GM18517 (cell line): ENCODE results near the gene ESPN.

ENCODE experiments used
- ATAC-seq: cut with Tn5 transposase; IDR thresholded peaks from one replicate; pipeline ENCODE4 v1.9.1; 2021; ENCODE audit warnings: mild to moderate bottlenecking, moderate library complexity; ENCODE audit not compliant: unreplicated experiment

The ESPN gene

GRCh38 chr1:6463120-6463412 lies 38.5 kb downstream of the ESPN start:
- ATAC-seq = no peak

DNA sequence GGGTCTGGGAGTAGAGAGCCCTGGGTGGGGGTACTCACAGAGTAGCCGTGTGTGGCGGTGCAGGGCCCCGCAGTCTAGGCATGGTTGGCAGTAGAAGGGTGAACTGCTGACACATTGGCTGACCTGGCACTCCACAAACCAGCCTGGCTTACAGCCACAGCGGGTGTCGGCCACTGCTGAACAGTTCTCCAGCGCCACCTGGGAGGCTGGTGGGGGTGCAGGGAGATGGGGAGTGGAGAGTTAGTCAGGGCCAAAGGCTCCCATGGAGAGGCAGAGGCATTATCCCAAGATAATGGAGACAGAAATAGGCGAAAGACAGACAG lies 39.9 kb downstream of the ESPN start:
- ATAC-seq = no peak

DNA sequence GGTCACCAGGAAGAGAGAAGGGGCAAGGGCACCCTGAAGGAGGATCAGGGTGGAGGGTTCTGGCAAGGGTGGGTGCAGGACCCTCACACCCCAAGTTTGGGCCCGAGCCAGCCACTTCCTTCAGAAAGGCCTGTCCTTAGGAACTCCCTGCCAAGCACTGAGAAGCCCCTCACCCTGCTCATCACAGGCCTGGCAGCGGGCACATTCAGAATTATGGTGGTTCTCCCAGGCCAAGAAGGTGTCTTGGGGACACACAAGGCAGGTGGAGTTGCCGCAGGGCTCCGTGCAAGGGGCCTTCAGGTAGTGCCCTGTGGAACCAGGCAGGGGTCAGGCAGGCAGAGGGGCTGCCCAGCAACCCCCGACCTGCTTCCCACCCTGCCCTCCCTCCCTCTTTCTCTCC lies 40.3 kb downstream of the ESPN start:
- no peak for ATAC-seq

DNA sequence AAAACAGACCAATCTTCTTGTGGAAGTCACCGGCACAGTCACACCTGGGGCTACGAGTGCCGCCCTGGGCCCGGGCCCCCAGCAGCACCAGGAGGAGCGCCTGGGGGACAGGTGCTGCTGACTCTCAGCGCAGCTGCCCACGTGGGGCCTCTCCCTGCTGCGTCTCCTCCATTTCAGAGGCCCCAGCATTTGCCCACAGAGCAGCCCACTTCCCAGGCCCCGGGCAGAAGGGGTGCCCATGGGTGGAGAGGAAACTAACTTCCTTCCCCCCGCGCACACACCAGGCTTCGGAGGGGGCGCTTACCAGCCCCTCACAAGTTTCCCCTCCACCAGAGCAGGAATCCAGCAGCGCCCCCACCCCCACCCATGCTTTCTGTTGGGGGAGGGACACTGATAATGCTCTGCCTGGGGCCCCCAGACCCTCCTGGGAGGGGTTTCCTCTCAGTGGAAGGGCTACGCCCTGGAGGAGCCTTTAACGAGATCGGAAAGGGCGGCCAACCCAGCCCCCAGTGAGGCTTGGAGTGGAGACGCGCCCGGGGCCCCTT lies 41.0 kb downstream of the ESPN start:
- no peak for ATAC-seq

- ATAC-seq = no peak
These were observed 41.4 kb downstream of the ESPN start, which contains the start of gene TNFRSF25 for GRCh38 chr1:6466023-6466422. TSS of gene TNFRSF25 (minus strand) at chr1:6466173. CDS start at chr1:6466107, 66 bp downstream.

GRCh38 chr1:6466751-6467150 lies 42.2 kb downstream of the ESPN start:
- ATAC-seq = no peak

DNA sequence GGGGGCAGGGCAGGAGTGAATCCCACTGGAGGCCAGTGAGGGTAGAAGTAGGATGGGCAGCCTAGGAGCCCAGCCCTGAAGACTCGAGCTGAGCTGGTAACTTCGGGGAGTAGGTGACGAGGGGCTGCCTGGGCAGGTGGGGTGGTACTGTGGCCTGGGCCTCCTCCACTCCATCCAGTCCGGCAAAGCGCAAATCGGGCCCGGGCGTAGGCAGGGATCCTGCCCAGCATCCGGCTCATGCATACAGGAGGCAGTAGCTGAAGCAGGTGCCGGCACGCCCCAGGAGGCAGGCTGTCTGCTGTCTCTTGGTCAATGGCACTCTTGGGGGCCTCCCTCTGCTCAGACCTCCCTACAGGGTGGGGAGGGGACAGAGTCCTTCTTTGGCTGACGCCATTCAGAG lies 42.6 kb downstream of the ESPN start:
- ATAC-seq = no peak

DNA sequence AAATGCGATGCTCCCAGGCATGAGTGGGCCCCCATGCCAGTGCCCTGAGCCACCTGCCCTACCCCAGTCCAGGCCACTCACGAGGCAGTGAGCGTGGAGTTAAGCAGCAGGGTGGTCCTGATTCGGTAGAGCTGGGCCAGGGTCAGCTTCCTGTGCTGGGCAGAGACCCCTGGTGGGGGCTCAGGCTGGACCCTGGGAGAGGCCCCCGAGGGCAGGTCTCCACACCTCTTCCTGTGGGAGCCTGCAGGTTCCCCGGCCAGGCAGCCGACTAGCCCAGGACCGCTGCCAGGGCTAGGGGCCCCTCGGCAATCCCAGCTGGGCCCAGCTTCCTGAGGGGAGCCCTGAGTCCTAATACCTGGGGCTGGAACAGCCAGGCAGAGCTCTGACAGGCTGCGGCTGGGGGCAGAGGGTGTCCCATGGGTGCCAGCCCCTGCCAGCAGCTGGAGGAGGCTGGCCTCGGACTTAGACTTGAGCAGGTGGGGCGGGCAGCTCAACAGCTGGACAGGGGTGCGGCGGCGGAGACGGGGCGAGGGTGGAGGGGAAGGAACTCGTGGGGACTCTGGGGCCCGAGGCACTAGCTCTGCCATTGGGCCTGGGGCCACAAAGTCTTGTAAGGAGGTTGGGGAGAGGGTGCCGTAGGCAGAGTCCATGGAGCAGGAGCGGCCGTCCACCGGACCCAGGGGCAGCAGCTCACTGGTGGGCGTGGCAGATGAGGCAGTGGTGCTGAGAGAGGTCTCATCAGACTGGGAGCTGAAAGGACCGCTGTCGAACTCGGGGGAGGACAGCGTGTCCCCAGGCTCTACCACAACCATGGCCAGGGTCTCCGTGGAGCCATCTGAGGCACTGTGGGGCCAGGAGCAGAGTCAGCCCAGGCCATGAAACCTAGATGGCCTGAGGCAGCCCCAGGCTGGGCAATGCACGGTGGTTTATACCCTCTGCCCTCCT lies 43.4 kb downstream of the ESPN start:
- ATAC-seq = no peak

DNA sequence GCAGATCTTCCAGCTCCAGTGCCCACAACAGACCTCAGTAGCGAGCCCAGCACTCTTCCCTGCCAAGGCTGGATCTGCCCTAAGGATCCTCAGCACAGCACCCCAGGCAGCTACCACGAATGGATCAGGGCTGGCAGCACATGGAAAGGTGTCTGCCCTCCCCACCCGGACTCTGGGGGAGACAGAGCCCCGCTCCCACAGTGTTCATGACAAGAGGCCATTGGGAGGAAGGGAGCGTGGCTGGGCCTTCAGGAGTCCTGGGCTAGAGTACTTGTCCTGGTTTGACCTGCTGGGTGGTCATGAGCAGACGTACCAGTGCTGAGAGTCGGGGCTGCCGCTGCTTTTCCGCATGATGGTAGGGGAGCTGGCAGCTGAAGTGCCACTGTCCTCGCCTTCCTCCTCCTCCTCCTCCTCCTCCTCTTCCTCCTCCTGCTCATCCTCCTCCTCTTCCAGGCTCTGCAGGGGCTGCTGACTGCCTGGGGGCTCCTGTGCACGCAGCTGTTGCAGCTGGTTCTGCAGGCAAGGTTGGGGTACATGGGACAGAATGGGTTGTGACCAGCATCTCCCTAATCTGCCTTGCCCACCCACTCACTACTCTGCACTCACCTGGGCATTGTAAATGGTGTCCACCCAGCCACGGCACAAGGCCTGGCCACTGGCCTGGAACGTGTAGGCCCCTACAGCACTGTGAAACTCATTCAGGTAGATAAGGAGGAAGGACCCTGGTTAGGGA lies 44.3 kb downstream of the ESPN start:
- ATAC-seq = no peak

GRCh38 chr1:6470132-6471085 lies 45.8 kb downstream of the ESPN start:
- ATAC-seq = no peak

DNA sequence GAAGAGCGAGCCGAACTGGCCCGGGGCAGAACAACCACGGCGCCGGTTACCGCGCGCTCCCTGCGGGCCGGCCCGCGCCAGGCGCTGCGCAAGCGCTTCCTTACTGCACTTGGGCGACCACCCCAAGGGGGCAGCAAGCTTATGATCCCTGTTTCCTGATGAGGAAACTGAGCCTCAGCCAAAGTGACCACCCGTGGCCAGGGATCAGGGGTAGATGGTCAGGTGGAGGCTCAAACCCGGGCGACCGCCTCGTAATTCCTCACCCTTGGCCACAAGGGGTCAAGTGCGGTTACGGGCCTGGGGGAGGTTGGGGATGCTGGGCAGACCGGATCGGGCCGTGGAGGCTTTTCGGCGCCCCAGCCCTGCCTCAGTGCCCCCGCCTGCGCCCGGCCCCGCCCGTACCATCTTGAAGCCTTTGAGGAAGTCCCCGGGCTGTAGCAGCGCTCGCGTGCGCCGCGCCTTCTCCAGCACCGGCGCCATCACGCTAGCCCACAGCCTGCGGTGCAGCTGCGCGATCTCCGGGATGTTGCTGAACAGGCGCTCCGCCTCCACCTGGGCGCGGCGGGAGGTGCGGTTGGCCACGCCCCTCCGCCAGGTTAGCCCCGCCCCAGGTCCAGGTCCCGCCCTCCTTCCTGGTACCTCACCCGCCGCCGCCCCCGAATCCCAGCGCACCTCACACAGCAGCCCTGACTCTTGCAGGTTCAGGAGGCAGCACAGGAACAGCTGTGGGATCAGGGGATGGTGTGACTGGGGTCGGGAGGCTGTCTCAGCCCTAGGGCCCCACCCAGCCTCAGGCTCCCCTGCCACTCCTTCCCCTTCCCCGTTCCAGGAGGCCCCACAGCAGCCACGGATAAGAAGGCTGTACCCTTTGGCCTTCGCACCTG lies 46.8 kb downstream of the ESPN start:
- no peak for ATAC-seq

DNA sequence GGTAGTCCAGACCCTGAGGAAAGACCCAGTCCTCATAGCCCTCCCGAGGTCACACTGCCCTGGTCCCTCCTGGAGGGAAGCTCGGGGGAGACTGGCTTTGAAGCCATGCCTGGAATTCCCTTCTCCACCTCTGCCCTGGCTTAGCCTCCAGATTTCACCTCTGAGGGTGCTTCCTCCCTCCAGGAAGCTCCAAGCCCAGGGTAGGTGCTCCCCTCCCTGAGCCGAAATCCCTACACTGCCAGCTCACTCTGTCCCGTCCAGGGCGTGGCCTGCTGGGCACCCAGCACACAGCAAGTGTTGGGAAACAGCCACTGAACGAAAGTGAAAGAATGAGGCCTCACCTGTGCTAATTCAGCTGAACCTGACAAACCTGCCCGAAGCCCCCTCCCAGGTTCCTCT lies 47.4 kb downstream of the ESPN start:
- no peak for ATAC-seq

- no peak for ATAC-seq
These were observed 47.8 kb downstream of the ESPN start for GRCh38 chr1:6472391-6472790.

DNA sequence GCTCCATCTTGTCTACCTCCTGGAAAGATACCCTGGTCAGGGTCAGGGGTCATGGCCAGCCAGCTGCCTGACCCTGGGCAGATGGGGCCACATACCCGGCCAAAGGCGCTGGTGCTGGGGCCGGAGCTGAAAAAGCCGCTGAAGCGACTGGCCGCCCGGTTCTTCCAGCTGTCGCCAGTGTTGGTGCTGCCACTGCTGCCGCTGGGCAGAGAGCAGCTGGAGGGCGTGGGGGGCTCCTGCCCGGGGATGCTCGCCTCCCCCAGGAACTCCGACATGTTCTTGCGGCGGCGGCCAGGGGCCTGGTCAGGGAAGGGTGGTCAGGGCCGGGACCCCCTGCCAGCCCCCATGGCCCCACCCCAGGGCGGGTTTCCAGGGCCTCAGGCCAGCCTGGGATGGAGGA lies 48.6 kb downstream of the ESPN start:
- no peak for ATAC-seq

DNA sequence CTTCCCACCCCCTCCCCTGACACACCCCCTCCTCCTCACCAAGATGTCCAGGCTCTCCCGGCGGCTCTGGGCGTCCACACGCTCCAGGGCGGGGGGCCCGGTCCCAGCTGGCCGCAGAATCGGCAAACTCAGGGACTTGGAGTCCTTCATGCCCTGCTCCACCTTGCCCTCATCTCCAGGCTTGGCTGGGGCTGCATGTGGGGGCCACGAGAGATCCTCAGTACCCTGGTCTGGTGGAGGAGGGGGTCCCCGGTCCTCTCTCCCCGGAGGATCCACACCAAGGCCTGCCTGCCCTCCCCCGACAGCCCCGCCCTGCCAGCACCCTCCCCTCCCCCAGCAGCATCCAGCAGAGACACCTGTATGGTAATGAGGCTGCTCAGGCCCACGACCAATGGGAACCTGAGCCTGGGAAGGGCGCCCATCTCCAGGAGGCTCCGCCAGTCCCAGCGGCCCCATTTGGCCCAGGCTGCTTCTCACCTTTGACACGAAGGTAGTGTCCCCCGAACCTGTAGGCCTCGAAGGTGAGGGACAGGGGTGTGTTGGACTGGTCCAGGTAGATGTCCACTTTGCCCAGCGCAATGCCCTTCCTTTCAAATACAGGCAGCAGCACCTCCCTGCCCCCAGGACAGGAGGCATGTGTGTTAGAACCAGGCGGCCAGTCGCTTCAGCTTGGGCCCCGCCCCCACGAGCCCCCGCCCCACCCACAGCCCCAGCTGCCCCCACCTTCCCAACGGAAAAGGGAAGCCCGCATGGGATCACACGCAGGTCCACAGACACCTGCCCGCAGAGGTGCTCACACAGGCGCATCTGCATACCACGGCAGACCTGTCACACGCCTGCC lies 49.6 kb downstream of the ESPN start:
- no peak for ATAC-seq

DNA sequence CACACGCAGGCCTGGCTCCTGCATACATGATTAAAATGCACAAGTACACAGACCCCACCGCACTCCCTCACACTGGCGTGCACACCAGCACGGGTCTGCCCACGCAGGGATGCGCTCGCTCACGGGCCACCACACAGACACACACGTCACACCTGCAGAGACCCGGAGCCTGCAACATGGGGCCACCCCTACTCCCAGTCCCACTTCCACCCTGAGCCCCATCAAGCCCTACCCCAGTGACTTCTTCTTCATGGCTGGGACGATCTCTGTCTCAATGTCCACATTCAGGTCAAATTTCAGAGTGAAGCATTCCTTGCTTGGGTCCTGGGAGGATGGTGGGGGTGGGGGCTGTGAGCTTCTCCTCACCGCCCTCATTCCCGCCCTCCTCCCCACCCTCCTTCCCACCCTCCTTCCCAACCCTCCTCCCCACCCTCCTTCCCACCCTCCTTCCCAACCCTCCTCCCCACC lies 50.3 kb downstream of the ESPN start:
- no peak for ATAC-seq

DNA sequence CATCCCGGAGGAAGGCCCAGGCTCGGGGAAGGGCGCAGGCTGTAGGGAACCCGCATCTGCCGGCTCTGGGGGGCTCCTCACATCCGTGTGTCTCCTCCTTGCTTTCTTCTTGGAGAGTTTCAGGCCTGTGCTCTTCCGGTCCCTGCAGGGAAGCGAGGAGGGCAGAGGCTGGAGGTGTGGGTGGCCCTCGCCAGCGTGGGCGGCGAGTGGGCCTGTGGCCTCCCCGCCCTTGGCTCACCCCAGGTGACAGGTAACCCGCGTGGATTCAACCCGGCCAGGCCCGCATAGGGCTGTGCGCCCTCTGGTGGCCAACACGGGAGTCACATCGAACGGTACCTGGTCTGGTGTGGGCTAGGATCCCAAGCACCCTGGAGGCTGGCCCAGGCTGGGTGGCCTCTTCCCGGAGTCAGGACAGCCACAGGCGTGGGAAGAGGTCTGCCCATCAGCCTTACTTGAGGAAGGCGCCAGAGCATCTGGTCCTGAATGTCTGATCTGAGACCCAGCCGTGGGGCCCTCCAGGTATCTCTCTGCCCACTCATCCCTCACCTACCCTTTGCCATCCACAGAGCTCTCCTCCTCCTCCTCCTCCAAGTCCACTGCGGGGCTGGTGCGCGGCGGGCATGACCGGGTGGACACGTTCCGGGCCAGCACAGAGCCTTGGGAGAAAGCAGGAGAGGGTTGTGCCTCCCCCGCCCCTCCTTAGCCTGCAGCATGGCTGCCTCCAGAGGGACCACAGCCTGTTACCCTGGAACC lies 51.0 kb downstream of the ESPN start:
- no peak for ATAC-seq

- no peak for ATAC-seq
These were observed 51.9 kb downstream of the ESPN start for GRCh38 chr1:6476483-6476882.
